ENCODE results near the gene NEURL1. TPM values are rescaled to one million over a fixed set of nuclear protein-coding genes. Genes with fewer than 3 reads are reported as not detected.

Gene NEURL1
- total RNA-seq, 1 experiment from 2014 or later: 1.7 TPM

- TF ChIP-seq CTCF (conservative IDR thresholded peaks at IDR 0.05; ENCODE audit: low read depth, low read length): no peak
- no peak for TF ChIP-seq EZH2 (IDR thresholded peaks at IDR 0.05; ENCODE audit: low read length, unreplicated experiment)
- TF ChIP-seq EZH2phosphoT487 (IDR thresholded peaks at IDR 0.05; ENCODE audit: borderline replicate concordance, low read length): no peak
- intact Hi-C loops (cut with micrococcal nuclease): no loop called here
- Histone ChIP-seq H3K27me3 (ENCODE audit: low read length) (no peaks in the 10 kb centered on the region), H3K9me3 (ENCODE audit: low read length) (no peaks in the 10 kb centered on the region), H3K4me3 (ENCODE audit: low read length) (no peak overlapping the region), H3K4me2 (ENCODE audit: low read length) (no peak overlapping the region), H3K9me2 (replicated peaks; ENCODE audit: low read length) (no peaks in the 10 kb centered on the region), H4K20me1 (ENCODE audit: low read length) (no peaks in the 10 kb centered on the region), H3K9ac (ENCODE audit: low read length) (no peak overlapping the region), H3K27ac (ENCODE audit: low read length) (no peak overlapping the region), H2AFZ (ENCODE audit: low read length) (no peak overlapping the region), H3K4me1 (ENCODE audit: insufficient read depth, low read length) (no peaks in the 10 kb centered on the region), H3K79me2 (ENCODE audit: low read length) (no peaks in the 10 kb centered on the region), H3K36me3 (ENCODE audit: low read depth, low read length) (no peaks in the 10 kb centered on the region), H3F3A (ENCODE audit: low read length, unreplicated experiment) (no peaks in the 10 kb centered on the region)
- BruUV-seq (replicated peaks): no TSS peak
- ChIA-PET POLR2A (ENCODE audit: unreplicated experiment) (no interaction called here), CTCF (no interaction called here)
- ATAC-seq: no peak
- DNase-seq: no peak
Observed at GRCh38 chr10:103622286-103622685, 128.8 kb downstream of the NEURL1 start.

- no TSS peak for BruUV-seq (replicated peaks)
- H3K4me1 ChIP-seq (ENCODE audit: insufficient read depth, low read length): no peaks in the 10 kb centered on the region
- no peaks in the 10 kb centered on the region for H3K36me3 ChIP-seq (ENCODE audit: low read depth, low read length)
- H4K20me1 ChIP-seq (ENCODE audit: low read length): no peaks in the 10 kb centered on the region
- ATAC-seq (no peak), DNase-seq (no peak)
- no peaks in the 10 kb centered on the region for H3K9me3 ChIP-seq (ENCODE audit: low read length)
- H3K9ac ChIP-seq (ENCODE audit: low read length): no peak overlapping the region
- H3K9me2 ChIP-seq (replicated peaks; ENCODE audit: low read length): no peaks in the 10 kb centered on the region
- intact Hi-C loops (cut with micrococcal nuclease): no loop called here
- H2AFZ ChIP-seq (ENCODE audit: low read length): no peak overlapping the region
- no peak overlapping the region for H3K4me3 ChIP-seq (ENCODE audit: low read length)
- no peak for TF ChIP-seq CTCF (conservative IDR thresholded peaks at IDR 0.05; ENCODE audit: low read depth, low read length)
- no peak for TF ChIP-seq EZH2phosphoT487 (IDR thresholded peaks at IDR 0.05; ENCODE audit: borderline replicate concordance, low read length)
- TF ChIP-seq EZH2 (IDR thresholded peaks at IDR 0.05; ENCODE audit: low read length, unreplicated experiment): no peak
- H3F3A ChIP-seq (ENCODE audit: low read length, unreplicated experiment): no peaks in the 10 kb centered on the region
- CTCF ChIA-PET: no interaction called here
- no peak overlapping the region for H3K27ac ChIP-seq (ENCODE audit: low read length)
- H3K4me2 ChIP-seq (ENCODE audit: low read length): no peak overlapping the region
- no peaks in the 10 kb centered on the region for H3K79me2 ChIP-seq (ENCODE audit: low read length)
- POLR2A ChIA-PET (ENCODE audit: unreplicated experiment): no interaction called here
- no peaks in the 10 kb centered on the region for H3K27me3 ChIP-seq (ENCODE audit: low read length)
Observed at GRCh38 chr10:103622935-103623574, 129.6 kb downstream of the NEURL1 start.

- ATAC-seq: no peak
- Histone ChIP-seq H3K9me3 (ENCODE audit: low read length) (no peaks in the 10 kb centered on the region), H3F3A (ENCODE audit: low read length, unreplicated experiment) (no peaks in the 10 kb centered on the region), H3K9me2 (replicated peaks; ENCODE audit: low read length) (no peaks in the 10 kb centered on the region), H3K27ac (ENCODE audit: low read length) (no peak overlapping the region), H3K4me2 (ENCODE audit: low read length) (no peak overlapping the region), H3K79me2 (ENCODE audit: low read length) (no peaks in the 10 kb centered on the region), H3K4me3 (ENCODE audit: low read length) (no peak overlapping the region), H4K20me1 (ENCODE audit: low read length) (no peaks in the 10 kb centered on the region), H2AFZ (ENCODE audit: low read length) (no peak overlapping the region), H3K36me3 (ENCODE audit: low read depth, low read length) (no peaks in the 10 kb centered on the region), H3K9ac (ENCODE audit: low read length) (no peak overlapping the region), H3K4me1 (ENCODE audit: insufficient read depth, low read length) (no peaks in the 10 kb centered on the region), H3K27me3 (ENCODE audit: low read length) (no peaks in the 10 kb centered on the region)
- no peak for TF ChIP-seq CTCF (conservative IDR thresholded peaks at IDR 0.05; ENCODE audit: low read depth, low read length)
- TF ChIP-seq EZH2 (IDR thresholded peaks at IDR 0.05; ENCODE audit: low read length, unreplicated experiment): no peak
- TF ChIP-seq EZH2phosphoT487 (IDR thresholded peaks at IDR 0.05; ENCODE audit: borderline replicate concordance, low read length): no peak
- intact Hi-C loops (cut with micrococcal nuclease): no loop called here
- POLR2A ChIA-PET (ENCODE audit: unreplicated experiment): interaction anchor here (0.5 kb wide), 1 partner anchor 84 kb away, joined by 3 read pairs; no protein-coding TSS in a partner anchor
- CTCF ChIA-PET: no interaction called here
- no peak for DNase-seq
- no TSS peak for BruUV-seq (replicated peaks)
Observed at GRCh38 chr10:103626178-103626577, 132.7 kb downstream of the NEURL1 start.

Measured in PC-3 (cell line).